Mucosa of rectum (tissue), 2 donors: ENCODE measurements around the gene SLCO1A2.
"Not testable (repeated sequence)": the region's sequence is repeated elsewhere in the genome, so short reads cannot be mapped to it uniquely, and the experiment has no call there.

Experiments
- H3K27ac ChIP-seq, 2 donors: one replicate each; pipeline ENCODE4 v1.7.0; 2013; ENCODE audit warnings: inconsistent platforms in 2 of 2, low read depth in 2 of 2, low read length in 2 of 2
- H3K27me3 ChIP-seq, 2 donors: one replicate each; pipeline ENCODE4 v1.7.0; 2013; ENCODE audit warnings: low read length in 2 of 2; ENCODE audit not compliant: control insufficient read depth in 2 of 2, insufficient read depth in 2 of 2
- H3K36me3 ChIP-seq, 2 donors: one replicate each; pipeline ENCODE4 v1.7.0; 2013; ENCODE audit warnings: low read length in 2 of 2; ENCODE audit not compliant: control insufficient read depth in 2 of 2, insufficient read depth in 2 of 2
- H3K4me1 ChIP-seq, 2 donors: one replicate each; pipeline ENCODE4 v1.7.0; 2013; ENCODE audit warnings: low read length in 2 of 2, mild to moderate bottlenecking in 1 of 2; ENCODE audit not compliant: control insufficient read depth in 2 of 2, insufficient read depth in 2 of 2
- H3K4me3 ChIP-seq, 2 donors: one replicate each; pipeline ENCODE4 v1.7.0; 2013; ENCODE audit warnings: low read length in 2 of 2
- H3K9ac ChIP-seq, 2 donors: one replicate each; pipeline ENCODE4 v1.7.0; 2013; ENCODE audit warnings: low read length in 2 of 2, low read depth in 1 of 2, mild to moderate bottlenecking in 1 of 2
- H3K9me3 ChIP-seq, 2 donors: one replicate each; pipeline ENCODE4 v1.7.0; 2013; ENCODE audit warnings: low read length in 2 of 2; ENCODE audit not compliant: control insufficient read depth in 2 of 2
- donor health status: healthy.
- donor health status: Normal muscosa, but diverticular disease.

SLCO1A2 gene, protein sequence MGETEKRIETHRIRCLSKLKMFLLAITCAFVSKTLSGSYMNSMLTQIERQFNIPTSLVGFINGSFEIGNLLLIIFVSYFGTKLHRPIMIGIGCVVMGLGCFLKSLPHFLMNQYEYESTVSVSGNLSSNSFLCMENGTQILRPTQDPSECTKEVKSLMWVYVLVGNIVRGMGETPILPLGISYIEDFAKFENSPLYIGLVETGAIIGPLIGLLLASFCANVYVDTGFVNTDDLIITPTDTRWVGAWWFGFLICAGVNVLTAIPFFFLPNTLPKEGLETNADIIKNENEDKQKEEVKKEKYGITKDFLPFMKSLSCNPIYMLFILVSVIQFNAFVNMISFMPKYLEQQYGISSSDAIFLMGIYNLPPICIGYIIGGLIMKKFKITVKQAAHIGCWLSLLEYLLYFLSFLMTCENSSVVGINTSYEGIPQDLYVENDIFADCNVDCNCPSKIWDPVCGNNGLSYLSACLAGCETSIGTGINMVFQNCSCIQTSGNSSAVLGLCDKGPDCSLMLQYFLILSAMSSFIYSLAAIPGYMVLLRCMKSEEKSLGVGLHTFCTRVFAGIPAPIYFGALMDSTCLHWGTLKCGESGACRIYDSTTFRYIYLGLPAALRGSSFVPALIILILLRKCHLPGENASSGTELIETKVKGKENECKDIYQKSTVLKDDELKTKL

GRCh38 chr12:21334771-21335325 lies at the start of gene SLCO1A2:
TSS of gene SLCO1A2 (minus strand) at chr12:21334917. CDS start at chr12:21334647, 270 bp downstream.
- no peaks in the 10 kb centered on the region for H3K36me3 ChIP-seq
- no peak within 1 kb of the TSS for H3K27ac ChIP-seq
- no peaks in the 10 kb centered on the region for H3K4me1 ChIP-seq
- no peaks in the 10 kb centered on the region for H3K9me3 ChIP-seq
- no peak within 1 kb of the TSS for H3K9ac ChIP-seq
- H3K4me3 ChIP-seq: no peak within 1 kb of the TSS
- H3K27me3 ChIP-seq: no peaks in the 10 kb centered on the region

DNA sequence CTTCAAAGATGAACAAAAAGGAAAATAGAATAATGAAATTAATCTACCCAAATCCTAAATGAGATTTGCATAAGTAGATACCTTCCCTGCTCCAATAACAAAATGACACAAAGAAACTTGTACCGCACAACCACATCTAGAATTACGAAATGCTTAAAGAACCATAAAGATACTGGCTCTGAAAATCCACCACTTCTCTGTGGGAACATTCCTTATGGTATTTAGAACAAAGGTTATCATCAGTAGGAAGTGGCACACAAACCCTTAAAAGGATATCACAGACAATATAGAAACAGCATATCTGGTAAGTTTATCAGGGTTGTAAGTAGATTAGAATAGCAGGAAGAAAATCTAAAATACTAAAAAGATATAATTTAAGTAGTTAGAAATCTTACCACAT lies 49.5 kb upstream of the SLCO1A2 start:
- no peaks in the 10 kb centered on the region for H3K9me3 ChIP-seq
- H3K27me3 ChIP-seq: no peaks in the 10 kb centered on the region
- no peaks in the 10 kb centered on the region for H3K36me3 ChIP-seq
- no peaks in the 10 kb centered on the region for H3K4me1 ChIP-seq
- no peak overlapping the region for H3K4me3 ChIP-seq
- no peak overlapping the region for H3K9ac ChIP-seq
- H3K27ac ChIP-seq: no peak overlapping the region

DNA sequence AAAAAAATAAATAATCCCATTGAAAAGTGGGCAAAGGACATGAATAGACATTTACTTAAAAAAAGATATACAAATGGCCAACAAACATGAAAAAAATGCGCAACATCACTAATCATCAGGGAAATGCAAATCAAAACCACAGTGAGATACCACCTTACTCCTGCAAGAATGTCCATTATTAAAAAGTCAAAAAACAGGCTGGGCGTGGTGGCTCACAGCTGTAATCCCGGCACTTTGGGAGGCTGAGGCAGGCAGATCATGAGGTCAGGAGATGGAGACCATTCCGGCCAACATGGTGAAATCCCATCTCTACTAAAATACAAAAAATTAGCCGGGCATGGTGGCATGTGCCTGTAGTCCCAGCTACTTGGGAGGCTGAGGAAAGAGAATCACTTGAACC lies 46.6 kb upstream of the SLCO1A2 start:
- H3K4me1 ChIP-seq, H3K27ac ChIP-seq: not testable (repeated sequence)

GRCh38 chr12:21379218-21379617 lies 44.5 kb upstream of the SLCO1A2 start:
- no peaks in the 10 kb centered on the region for H3K27me3 ChIP-seq
- H3K9me3 ChIP-seq: no peaks in the 10 kb centered on the region
- no peaks in the 10 kb centered on the region for H3K4me1 ChIP-seq
- no peak overlapping the region for H3K9ac ChIP-seq
- H3K36me3 ChIP-seq: no peaks in the 10 kb centered on the region
- no peak overlapping the region for H3K4me3 ChIP-seq
- no peak overlapping the region for H3K27ac ChIP-seq

More for the DNA sequence above, 46.6 kb upstream of the SLCO1A2 start:
- not testable (repeated sequence) for H3K27me3 ChIP-seq, H3K9ac ChIP-seq, H3K4me3 ChIP-seq, H3K9me3 ChIP-seq, H3K36me3 ChIP-seq

DNA sequence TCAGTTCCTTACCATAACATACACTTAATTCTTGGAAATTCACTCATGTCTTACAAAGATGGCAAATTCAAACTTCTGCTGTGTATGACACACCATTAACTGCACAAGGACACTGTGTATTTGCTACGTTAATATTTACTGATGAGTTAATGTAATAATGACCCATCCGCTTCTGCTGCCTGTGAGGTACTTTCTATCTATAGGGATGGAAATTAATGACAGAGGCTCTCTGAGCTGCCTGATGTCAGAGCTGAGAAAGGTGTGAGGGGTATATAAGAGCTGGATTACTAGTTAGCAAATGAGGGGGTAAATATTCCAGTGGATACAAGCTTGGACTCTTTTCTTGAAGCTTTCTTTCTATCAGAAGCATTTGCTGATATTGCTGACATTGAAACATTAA lies 37.9 kb upstream of the SLCO1A2 start, which contains the start of gene IAPP:
IAPP (plus strand) TSS at position 301 of the 400 bp plus-strand sequence. CDS start 450 bp downstream, outside the sequence.
- no peak within 1 kb of the TSS for H3K27ac ChIP-seq
- no peaks in the 10 kb centered on the region for H3K27me3 ChIP-seq
- no peak within 1 kb of the TSS for H3K9ac ChIP-seq
- H3K4me1 ChIP-seq: no peaks in the 10 kb centered on the region
- no peaks in the 10 kb centered on the region for H3K9me3 ChIP-seq
- no peak within 1 kb of the TSS for H3K4me3 ChIP-seq
- H3K36me3 ChIP-seq: no peaks in the 10 kb centered on the region

- no peak overlapping the region for H3K9ac ChIP-seq
- no peaks in the 10 kb centered on the region for H3K27me3 ChIP-seq
- no peaks in the 10 kb centered on the region for H3K36me3 ChIP-seq
- no peak overlapping the region for H3K27ac ChIP-seq
- H3K9me3 ChIP-seq: no peaks in the 10 kb centered on the region
- no peak overlapping the region for H3K4me3 ChIP-seq
- H3K4me1 ChIP-seq: no peaks in the 10 kb centered on the region
Measured at GRCh38 chr12:21370845-21371449, 36.2 kb upstream of the SLCO1A2 start.

GRCh38 chr12:21369141-21369980 lies 34.6 kb upstream of the SLCO1A2 start:
- H3K9ac ChIP-seq: no peak overlapping the region
- H3K27me3 ChIP-seq: no peaks in the 10 kb centered on the region
- H3K36me3 ChIP-seq: no peaks in the 10 kb centered on the region
- H3K27ac ChIP-seq: no peak overlapping the region
- H3K4me3 ChIP-seq: no peak overlapping the region
- H3K9me3 ChIP-seq: no peaks in the 10 kb centered on the region
- no peaks in the 10 kb centered on the region for H3K4me1 ChIP-seq

DNA sequence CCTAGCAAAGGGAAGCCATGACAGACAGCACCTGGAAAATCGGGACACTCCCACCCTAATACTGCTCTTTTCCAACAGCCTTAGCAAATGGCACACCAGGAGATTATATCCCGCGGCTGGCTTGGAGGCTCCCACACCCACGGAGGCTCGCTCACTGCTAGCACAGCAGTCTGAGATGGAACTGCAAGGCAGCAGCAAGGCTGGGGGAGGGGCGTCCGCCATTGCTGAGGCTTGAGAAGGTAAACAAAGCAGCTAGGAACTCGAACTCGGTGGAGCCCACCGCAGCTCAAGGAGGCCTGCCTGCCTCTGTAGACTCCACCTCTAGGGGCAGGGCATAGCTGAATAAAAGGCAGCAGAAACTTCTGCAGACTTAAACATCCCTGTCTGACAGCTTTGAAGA lies 25.9 kb upstream of the SLCO1A2 start:
- H3K36me3 ChIP-seq, H3K27ac ChIP-seq, H3K4me1 ChIP-seq, H3K27me3 ChIP-seq, H3K9ac ChIP-seq, H3K9me3 ChIP-seq, H3K4me3 ChIP-seq: not testable (repeated sequence)

- no peak overlapping the region for H3K27ac ChIP-seq
- H3K9ac ChIP-seq: no peak overlapping the region
- H3K4me3 ChIP-seq: no peak overlapping the region
- no peaks in the 10 kb centered on the region for H3K4me1 ChIP-seq
- H3K27me3 ChIP-seq: no peaks in the 10 kb centered on the region
- no peaks in the 10 kb centered on the region for H3K9me3 ChIP-seq
- no peaks in the 10 kb centered on the region for H3K36me3 ChIP-seq
Measured at GRCh38 chr12:21354641-21355040, 19.9 kb upstream of the SLCO1A2 start.
